K562 (cell line): ENCODE data around the gene EDARADD. TPM values are rescaled to one million over a fixed set of nuclear protein-coding genes. Genes with fewer than 3 reads are reported as not detected.

Experiments
- ERF ChIP-seq: fragments of 450-650 bp; formaldehyde crosslinking; IDR thresholded peaks from 2 replicates; pipeline ENCODE4 v1.4.0; 2020; ENCODE audit warnings: mild to moderate bottlenecking, mixed read lengths
- FOXM1 ChIP-seq, 2 experiments: fragments of 450-650 bp in 1 of 2; sonication (generic) in 1 of 2; formaldehyde crosslinking in 1 of 2; IDR thresholded peaks; 2 replicates each; pipeline versions ENCODE4 v1.6.1 to v1.9.0; 2017 to 2022; ENCODE audit warnings: low read depth in 2 of 2, mild to moderate bottlenecking in 2 of 2, missing genetic modification reagents in 1 of 2, moderate library complexity in 1 of 2
- KLF1 ChIP-seq: fragments of 450-650 bp; IDR thresholded peaks from 2 replicates; pipeline ENCODE4 v1.6.1; 2016; ENCODE audit warnings: missing genetic modification characterization, missing compliant biosample characterization
- LARP7 ChIP-seq: fragments of 450-650 bp; IDR thresholded peaks from 2 replicates; pipeline ENCODE4 v1.6.1; 2016
- MIER1 ChIP-seq: fragments of 450-650 bp; IDR thresholded peaks from 2 replicates; pipeline ENCODE4 v1.6.1; 2016; ENCODE audit warnings: antibody characterized with exemption, mild to moderate bottlenecking, low read depth
- NFE2 ChIP-seq: IDR thresholded peaks from 2 replicates; pipeline ENCODE4 v1.6.1; 2014; ENCODE audit warnings: antibody characterized with exemption, low read depth
- NFYB ChIP-seq: IDR thresholded peaks from 2 replicates; pipeline ENCODE4 v1.6.1; 2011; ENCODE audit warnings: mild to moderate bottlenecking, moderate library complexity; ENCODE audit not compliant: insufficient read length; ENCODE audit errors: extremely low read depth
- RERE ChIP-seq: sonication (generic); formaldehyde crosslinking; IDR thresholded peaks from 2 replicates; pipeline ENCODE4 v1.8.0; 2023; ENCODE audit warnings: missing genetic modification reagents, mild to moderate bottlenecking, borderline replicate concordance
- SAP30 ChIP-seq: fragments of 200-600 bp; sonication (generic); IDR thresholded peaks from 2 replicates; pipeline ENCODE4 v1.6.1; 2012; ENCODE audit warnings: borderline replicate concordance, low read depth, mild to moderate bottlenecking, moderate library complexity, low read length, control low read depth, inconsistent platforms; ENCODE audit not compliant: insufficient read depth, poor library complexity, severe bottlenecking
- TCFL5 ChIP-seq: fragments of 250-450 bp; sonication (Bioruptor Pico); conservative IDR thresholded peaks from 2 replicates; pipeline ENCODE4 v1.6.1; 2021; ENCODE audit warnings: mild to moderate bottlenecking, moderate library complexity, matching md5 sums
- U2AF2 ChIP-seq: fragments of 200-400 bp; formaldehyde crosslinking; optimal IDR thresholded peaks from 2 replicates; pipeline ENCODE3; 2017; ENCODE audit warnings: low read depth, mild to moderate bottlenecking, low read length
- YBX1 ChIP-seq: fragments of 450-650 bp; IDR thresholded peaks from 2 replicates; pipeline ENCODE4 v1.7.1; 2016; ENCODE audit warnings: mild to moderate bottlenecking
- ZNF592 ChIP-seq: fragments of 450-650 bp; IDR thresholded peaks from 2 replicates; pipeline ENCODE4 v1.6.1; 2017; ENCODE audit warnings: antibody characterized with exemption, mild to moderate bottlenecking
- ZNF79 ChIP-seq: fragments of 250-450 bp; sonication (Bioruptor Pico); IDR thresholded peaks from 2 replicates; pipeline ENCODE4 v1.4.0; 2020; ENCODE audit warnings: low read depth, mild to moderate bottlenecking, moderate library complexity
- polyA plus RNA-seq, 8 experiments: library from polyadenylated mRNA; depleted of rRNA in 4 of 8; stranded (reverse) in 5 of 8; unstranded in 3 of 8; fragments of >200 nt; fragmentation: Nextera tagmentation in 2 of 8; fragmentation: Illumina TruSeq in 1 of 8; extraction: Ambion mirVana in 2 of 8; extraction: Trizol in 1 of 8; gene quantifications; 2 replicates each; pipeline versions ENCODE4 v1.2.1 to v1.2.3, GENCODE V29; 2011 to 2014; ENCODE audit warnings: inconsistent platforms in 1 of 8, missing spikeins in 1 of 8
- total RNA-seq, 7 experiments: library from RNA; depleted of rRNA in 6 of 7; stranded (reverse); fragments of >200 nt in 6 of 7; fragmentation: Illumina TruSeq in 2 of 7; extraction: Trizol in 2 of 7; gene quantifications; 2 replicates each; pipeline versions ENCODE4 v1.2.1 to v1.2.3, GENCODE V29; 2011 to 2021; ENCODE audit warnings: low replicate concordance in 1 of 7
- TF ChIP-seq, protein P1 (sequence below): fragments of 250-450 bp; sonication (Bioruptor Pico); IDR thresholded peaks from 2 replicates; pipeline ENCODE4 v1.5.0; 2020; ENCODE audit warnings: mild to moderate bottlenecking, borderline replicate concordance

Gene EDARADD
- total and polyA plus RNA-seq, 9 of the 15 experiments (the other 6 are each of a cell fraction or from before 2014, with no cell fraction given): 0.46 to 32.4 (median 20.6) TPM

- TF ChIP-seq, protein P1, sequence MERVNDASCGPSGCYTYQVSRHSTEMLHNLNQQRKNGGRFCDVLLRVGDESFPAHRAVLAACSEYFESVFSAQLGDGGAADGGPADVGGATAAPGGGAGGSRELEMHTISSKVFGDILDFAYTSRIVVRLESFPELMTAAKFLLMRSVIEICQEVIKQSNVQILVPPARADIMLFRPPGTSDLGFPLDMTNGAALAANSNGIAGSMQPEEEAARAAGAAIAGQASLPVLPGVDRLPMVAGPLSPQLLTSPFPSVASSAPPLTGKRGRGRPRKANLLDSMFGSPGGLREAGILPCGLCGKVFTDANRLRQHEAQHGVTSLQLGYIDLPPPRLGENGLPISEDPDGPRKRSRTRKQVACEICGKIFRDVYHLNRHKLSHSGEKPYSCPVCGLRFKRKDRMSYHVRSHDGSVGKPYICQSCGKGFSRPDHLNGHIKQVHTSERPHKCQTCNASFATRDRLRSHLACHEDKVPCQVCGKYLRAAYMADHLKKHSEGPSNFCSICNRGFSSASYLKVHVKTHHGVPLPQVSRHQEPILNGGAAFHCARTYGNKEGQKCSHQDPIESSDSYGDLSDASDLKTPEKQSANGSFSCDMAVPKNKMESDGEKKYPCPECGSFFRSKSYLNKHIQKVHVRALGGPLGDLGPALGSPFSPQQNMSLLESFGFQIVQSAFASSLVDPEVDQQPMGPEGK: 0 out of 2 replicates have a peak, but pooled peaks have one; percentile 19
- peak; percentile 55 for TF ChIP-seq FOXM1 (IDR thresholded peaks at IDR 0.05; ENCODE audit: low read depth)
- no peak for TF ChIP-seq FOXM1 (CRISPR knock-in tag; IDR thresholded peaks at IDR 0.05; ENCODE audit: low read depth)
- no peak for TF ChIP-seq MIER1
- TF ChIP-seq SAP30: no peak
- no peak for TF ChIP-seq YBX1
- no peak for TF ChIP-seq NFYB
- TF ChIP-seq NFE2: peak; percentile 3
- TF ChIP-seq U2AF2: no peak
- no peak for TF ChIP-seq ERF (CRISPR knock-in tag)
- TF ChIP-seq KLF1 (tag): 0 out of 2 replicates have a peak, but pooled peaks have one; percentile 15
- no peak for TF ChIP-seq RERE
- TF ChIP-seq ZNF79 (CRISPR knock-in tag): peak; percentile 76
- TF ChIP-seq ZNF592: peak; percentile 99
- TF ChIP-seq TCFL5: peak; percentile 78; the same call in 1 of the 2 replicates
- no peak for TF ChIP-seq LARP7
Observed at GRCh38 chr1:236351875-236352573, 42.1 kb upstream of the EDARADD start (continued).
